ENCODE data around the gene EVI5. TPM values are rescaled to one million over a fixed set of nuclear protein-coding genes. Genes with fewer than 3 reads are reported as not detected.

EVI5 gene
- total RNA-seq, 4 donors from 2014 or later = 37.7 to 59.7 (median 41.7) TPM

DNA sequence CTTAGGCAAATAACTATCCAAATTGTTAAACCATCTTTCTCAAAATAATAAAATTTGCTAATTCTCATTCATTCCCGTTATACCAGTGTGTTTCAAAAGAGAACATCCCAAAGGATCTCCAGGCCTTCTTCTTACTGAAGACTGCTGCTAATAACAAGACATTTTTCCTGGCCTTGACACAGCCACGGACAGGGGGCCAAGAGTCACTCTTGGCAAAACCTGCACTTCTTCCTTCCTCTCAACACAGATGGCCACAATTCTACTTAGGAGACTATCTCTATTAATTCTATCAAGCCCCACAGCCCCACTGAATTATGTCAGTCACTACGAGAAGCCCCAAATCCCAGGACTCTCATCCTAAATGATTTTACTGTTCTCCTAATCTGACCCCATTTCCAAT lies 86.0 kb downstream of the EVI5 start:
- Histone ChIP-seq H3K27me3 (no peaks in the 10 kb centered on the region), H3K27ac (no peak overlapping the region), H3K4me3 (replicated peaks in 1 of 3) (no peak overlapping the region), H3K4me1 (no peaks in the 10 kb centered on the region), H3K9me3 (no peaks in the 10 kb centered on the region), H3K36me3 (peaks cover 0 to 12% of the 10 kb centered on the region in 2 donors)
- no peak for TF ChIP-seq POLR2A (IDR thresholded peaks at IDR 0.05)
- TF ChIP-seq, protein P1, sequence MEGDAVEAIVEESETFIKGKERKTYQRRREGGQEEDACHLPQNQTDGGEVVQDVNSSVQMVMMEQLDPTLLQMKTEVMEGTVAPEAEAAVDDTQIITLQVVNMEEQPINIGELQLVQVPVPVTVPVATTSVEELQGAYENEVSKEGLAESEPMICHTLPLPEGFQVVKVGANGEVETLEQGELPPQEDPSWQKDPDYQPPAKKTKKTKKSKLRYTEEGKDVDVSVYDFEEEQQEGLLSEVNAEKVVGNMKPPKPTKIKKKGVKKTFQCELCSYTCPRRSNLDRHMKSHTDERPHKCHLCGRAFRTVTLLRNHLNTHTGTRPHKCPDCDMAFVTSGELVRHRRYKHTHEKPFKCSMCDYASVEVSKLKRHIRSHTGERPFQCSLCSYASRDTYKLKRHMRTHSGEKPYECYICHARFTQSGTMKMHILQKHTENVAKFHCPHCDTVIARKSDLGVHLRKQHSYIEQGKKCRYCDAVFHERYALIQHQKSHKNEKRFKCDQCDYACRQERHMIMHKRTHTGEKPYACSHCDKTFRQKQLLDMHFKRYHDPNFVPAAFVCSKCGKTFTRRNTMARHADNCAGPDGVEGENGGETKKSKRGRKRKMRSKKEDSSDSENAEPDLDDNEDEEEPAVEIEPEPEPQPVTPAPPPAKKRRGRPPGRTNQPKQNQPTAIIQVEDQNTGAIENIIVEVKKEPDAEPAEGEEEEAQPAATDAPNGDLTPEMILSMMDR (IDR thresholded peaks at IDR 0.05) = no peak
- intact Hi-C loops (cut with DNase I) = no loop called here
- no peak for DNase-seq
- 72 to 84% methylated on average over 3 of the region's 3 CpGs for WGBS, 2 donors

DNA sequence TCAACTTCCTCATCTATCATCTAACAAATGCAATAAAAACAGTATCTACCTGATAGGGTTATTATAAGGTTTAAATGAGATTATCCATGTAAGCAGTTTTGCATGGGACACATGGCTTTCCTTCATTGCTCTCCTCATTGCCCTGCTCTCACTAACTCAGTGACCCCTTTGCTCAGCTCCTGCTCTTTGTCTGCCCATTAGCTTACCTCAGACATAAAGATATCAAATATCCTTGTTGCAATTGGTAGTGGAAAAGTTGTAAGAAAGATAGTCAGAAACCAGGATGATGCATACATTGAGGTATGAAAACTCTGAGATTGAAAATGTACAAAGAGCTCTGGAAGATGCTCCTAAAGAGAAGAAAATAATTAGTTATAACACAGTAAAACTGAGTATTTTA lies 89.8 kb downstream of the EVI5 start:
- intact Hi-C loops (cut with DNase I) = no loop called here
- Histone ChIP-seq H3K36me3 (peaks cover 0 to 18% of the 10 kb centered on the region in 2 donors), H3K9me3 (no peaks in the 10 kb centered on the region), H3K27me3 (no peaks in the 10 kb centered on the region), H3K27ac (no peak overlapping the region), H3K4me3 (replicated peaks in 1 of 3) (no peak overlapping the region), H3K4me1 (no peaks in the 10 kb centered on the region)
- DNase-seq = no peak
- TF ChIP-seq POLR2A (IDR thresholded peaks at IDR 0.05) = no peak
- TF ChIP-seq, protein P1 (IDR thresholded peaks at IDR 0.05) = no peak

DNA sequence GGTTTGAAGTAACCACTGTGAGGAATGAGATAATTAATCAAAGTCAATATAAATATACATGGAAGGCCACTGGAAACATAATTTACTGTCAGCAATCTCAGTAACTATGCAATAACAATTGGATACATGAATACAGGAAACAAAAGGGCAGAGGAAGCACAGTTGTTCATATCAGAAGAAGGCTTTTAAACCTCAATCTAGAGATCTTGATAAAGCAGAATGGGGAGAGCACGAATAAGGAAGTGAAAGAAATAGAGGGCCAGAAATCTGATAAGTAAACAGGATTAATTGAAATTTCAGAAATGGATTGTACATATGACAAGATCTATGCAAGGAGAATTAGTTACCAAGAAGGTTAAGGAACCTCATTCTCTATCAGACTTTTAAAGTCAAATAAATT lies 93.0 kb downstream of the EVI5 start:
- H3K36me3 ChIP-seq = peaks cover 0 to 18% of the 10 kb centered on the region in 2 donors

DNA sequence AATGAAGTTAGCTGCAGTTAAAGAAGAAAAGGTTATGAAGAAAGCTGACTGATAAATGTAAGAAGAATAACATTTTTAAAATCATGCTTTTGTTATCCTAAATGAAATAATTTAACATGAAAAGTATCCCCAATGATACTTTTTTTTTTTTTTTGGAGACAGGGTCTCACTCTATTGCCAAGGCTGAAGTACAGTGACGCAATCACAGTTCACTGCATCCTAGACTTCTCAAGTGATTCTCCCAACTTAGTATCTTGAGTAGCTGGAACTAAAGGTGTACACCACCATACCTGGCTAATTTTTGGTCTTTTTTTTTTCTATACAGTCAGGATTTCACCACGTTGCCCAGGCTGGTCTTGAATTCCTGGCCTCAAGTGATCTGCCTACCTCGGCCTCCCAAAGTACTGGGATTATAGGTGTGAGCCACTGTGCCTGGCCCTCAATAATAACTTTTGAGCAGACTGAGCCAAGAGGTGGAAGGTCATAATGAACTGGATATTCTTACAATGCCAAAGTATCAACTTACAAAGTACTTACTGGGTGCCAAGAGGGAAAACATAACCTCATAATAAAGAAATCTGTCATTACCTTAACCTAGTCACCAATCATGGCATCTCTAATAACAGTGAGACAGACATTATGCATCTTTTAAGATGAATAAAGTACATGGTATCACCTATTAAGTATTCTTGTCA lies 94.5 kb downstream of the EVI5 start:
- H3K4me3 ChIP-seq (replicated peaks in 1 of 3) = no peak overlapping the region
- H3K27ac ChIP-seq = no peak overlapping the region
- no peaks in the 10 kb centered on the region for H3K4me1 ChIP-seq
- intact Hi-C loops (cut with DNase I) = no loop called here
- no peaks in the 10 kb centered on the region for H3K9me3 ChIP-seq
- 83 to 90% methylated on average over 3 of the region's 3 CpGs for WGBS, 2 donors
- DNase-seq = no peak
- TF ChIP-seq, protein P1 (IDR thresholded peaks at IDR 0.05) = no peak
- no peak for TF ChIP-seq POLR2A (IDR thresholded peaks at IDR 0.05)
- no peaks in the 10 kb centered on the region for H3K27me3 ChIP-seq
- H3K36me3 ChIP-seq = peaks cover 0 to 17% of the 10 kb centered on the region in 2 donors

More for the DNA sequence above, 93.0 kb downstream of the EVI5 start:
- DNase-seq = no peak
- Histone ChIP-seq H3K27ac (no peak overlapping the region), H3K4me3 (replicated peaks in 1 of 3) (no peak overlapping the region), H3K4me1 (no peaks in the 10 kb centered on the region), H3K27me3 (no peaks in the 10 kb centered on the region), H3K9me3 (no peaks in the 10 kb centered on the region)
- WGBS, 2 donors = 71 to 76% methylated on average over 1 of the region's 1 CpG
- intact Hi-C loops (cut with DNase I) = no loop called here
- TF ChIP-seq, protein P1 (IDR thresholded peaks at IDR 0.05) = no peak
- TF ChIP-seq POLR2A (IDR thresholded peaks at IDR 0.05) = no peak

DNA sequence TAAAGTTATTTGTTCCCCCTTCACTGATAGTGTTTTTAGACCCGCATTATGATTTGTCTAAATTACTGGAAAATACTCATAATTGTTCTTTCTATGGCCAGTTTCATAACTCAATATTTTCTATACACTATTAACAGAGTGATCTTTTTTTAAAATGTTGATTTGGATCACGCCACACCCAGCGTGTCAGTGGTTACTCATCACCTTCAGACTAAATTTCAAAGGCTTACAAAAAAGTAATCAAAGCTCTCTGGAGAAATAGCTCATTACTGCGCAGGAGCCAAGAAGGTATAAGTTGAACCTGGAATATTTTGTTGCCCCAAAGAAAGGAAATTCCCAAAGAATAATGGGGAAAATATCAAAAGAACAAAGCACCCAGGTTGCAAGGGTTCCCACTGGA lies 104.9 kb downstream of the EVI5 start:
- H3K9me3 ChIP-seq = no peaks in the 10 kb centered on the region
- WGBS, 2 donors = 95 to 97% methylated on average over 4 of the region's 4 CpGs
- H3K4me3 ChIP-seq (replicated peaks in 1 of 3) = no peak overlapping the region
- no peaks in the 10 kb centered on the region for H3K4me1 ChIP-seq
- TF ChIP-seq POLR2A (IDR thresholded peaks at IDR 0.05) = no peak
- TF ChIP-seq, protein P1 (IDR thresholded peaks at IDR 0.05) = no peak
- intact Hi-C loops (cut with DNase I) = no loop called here
- H3K27me3 ChIP-seq = no peaks in the 10 kb centered on the region
- no peak for DNase-seq
- H3K27ac ChIP-seq = no peak overlapping the region
- no peaks in the 10 kb centered on the region for H3K36me3 ChIP-seq

Measured in thyroid gland (tissue), 4 donors.